Lung (tissue), 12 donors: ENCODE data around the gene RFX8. TPM values are rescaled to one million over a fixed set of nuclear protein-coding genes. Genes with fewer than 3 reads are reported as not detected.
"Not testable (repeated sequence)": the region's sequence is repeated elsewhere in the genome, so short reads cannot be mapped to it uniquely, and the experiment has no call there.

ENCODE experiments used
- ATAC-seq: fragments of 200-7000 bp; cut with Tn5 transposase; one replicate; pipeline ENCODE4 v1.9.1; 2020; ENCODE audit warnings: moderate number of reproducible peaks; ENCODE audit not compliant: insufficient read depth, low FRiP score
- DNase-seq, 3 donors: peaks; one replicate each; pipeline ENCODE4 v3.0.0-alpha.2; 2013 to 2017
- H3K27ac ChIP-seq, 2 donors: one replicate each; pipeline ENCODE4 v1.5.1; 2013; ENCODE audit warnings: mild to moderate bottlenecking in 2 of 2, moderate library complexity in 2 of 2, control low read depth in 1 of 2, inconsistent platforms in 1 of 2, low read depth in 1 of 2, low read length in 1 of 2
- H3K27me3 ChIP-seq, 3 donors: one replicate each; pipeline ENCODE4 v1.5.1; 2013; ENCODE audit warnings: low read length in 2 of 3; ENCODE audit not compliant: control insufficient read depth in 3 of 3, insufficient read depth in 3 of 3
- H3K36me3 ChIP-seq, 4 donors: one replicate each; pipeline ENCODE4 v1.5.1; 2013; ENCODE audit warnings: low read length in 4 of 4, mild to moderate bottlenecking in 1 of 4, moderate library complexity in 1 of 4; ENCODE audit not compliant: control insufficient read depth in 4 of 4, insufficient read depth in 4 of 4
- H3K4me1 ChIP-seq, 5 donors: one replicate each; pipeline ENCODE4 v1.5.1; 2013; ENCODE audit warnings: low read length in 5 of 5, mild to moderate bottlenecking in 2 of 5, moderate library complexity in 1 of 5; ENCODE audit not compliant: control insufficient read depth in 5 of 5, insufficient read depth in 5 of 5
- H3K4me3 ChIP-seq: one replicate; pipeline ENCODE4 v1.5.1; 2013; ENCODE audit warnings: mild to moderate bottlenecking, control low read depth, moderate library complexity
- H3K9ac ChIP-seq, 2 donors: one replicate each; pipeline ENCODE4 v1.5.1; 2013; ENCODE audit warnings: low read length in 2 of 2, control low read depth in 1 of 2; ENCODE audit not compliant: insufficient read depth in 1 of 2
- H3K9me3 ChIP-seq, 4 donors: one replicate each; pipeline ENCODE4 v1.5.1; 2013; ENCODE audit warnings: low read length in 3 of 4, mild to moderate bottlenecking in 1 of 4, moderate library complexity in 1 of 4; ENCODE audit not compliant: control insufficient read depth in 4 of 4, insufficient read depth in 3 of 4
- CTCF ChIP-seq: IDR thresholded peaks from 2 replicates; pipeline ENCODE4 v1.5.1; 2012; ENCODE audit warnings: mild to moderate bottlenecking; ENCODE audit errors: control extremely low read depth, extremely low read depth
- WGBS, 2 donors: extraction: QIAGEN DNeasy Blood & Tissue Kit; methylation state at CpG; one replicate each; pipeline ENCODE4 v1.1.7; 2013; 5-methylcytosine and 5-hydroxymethylcytosine counted together
- polyA plus RNA-seq, 2 donors: library from polyadenylated mRNA; stranded (reverse); fragments of 200-250 nt; gene quantifications; one replicate each; pipeline ENCODE4 v1.2.1, GENCODE V29; 2013
- total RNA-seq, 2 donors: library from RNA; depleted of rRNA in 1 of 2; stranded (reverse); fragments of >200 nt in 1 of 2; gene quantifications; one replicate each; pipeline ENCODE4 v1.2.1, GENCODE V29; 2014 to 2021
- donor health status: control.
- donor health status: control.
- donor health status: Bipolar disorder and iron deficiency.
- donor health status: healthy.
- donor health status: DM: yes; HTN: yes; CAD: no.

The RFX8 gene
- total and polyA plus RNA-seq, 4 donors = 0.11 to 0.88 (median 0.36) TPM

GRCh38 chr2:101356055-101356454, 118.9 kb downstream of the RFX8 start:
- no peaks in the 10 kb centered on the region for H3K36me3 ChIP-seq
- no peak overlapping the region for H3K4me3 ChIP-seq
- H3K9me3 ChIP-seq = peaks cover 0 to 2% (median 0%) of the 10 kb centered on the region in 4 donors
- no peak overlapping the region for H3K27ac ChIP-seq
- DNase-seq (no peak), ATAC-seq (no peak)
- no peak overlapping the region for H3K9ac ChIP-seq
- no peak for TF ChIP-seq CTCF
- H3K27me3 ChIP-seq = no peaks in the 10 kb centered on the region
- H3K4me1 ChIP-seq = no peaks in the 10 kb centered on the region
- WGBS, 2 donors = 79 to 85% methylated on average over 6 of the region's 6 CpGs

GRCh38 chr2:101355401-101356054, 119.4 kb downstream of the RFX8 start:
- no peak for TF ChIP-seq CTCF
- Histone ChIP-seq H3K9me3 (peaks cover 0 to 2% (median 0%) of the 10 kb centered on the region in 4 donors), H3K9ac (no peak overlapping the region), H3K4me1 (no peaks in the 10 kb centered on the region), H3K36me3 (no peaks in the 10 kb centered on the region), H3K27ac (no peak overlapping the region), H3K4me3 (no peak overlapping the region), H3K27me3 (no peaks in the 10 kb centered on the region)
- no peak for DNase-seq
- WGBS, 2 donors = 79 to 83% methylated on average over 10 of the region's 10 CpGs
- ATAC-seq = no peak

GRCh38 chr2:101354420-101355311, 120.2 kb downstream of the RFX8 start:
- 86 to 88% methylated on average over 21 of the region's 21 CpGs for WGBS, 2 donors
- DNase-seq (no peak), ATAC-seq (no peak)
- Histone ChIP-seq H3K27ac (no peak overlapping the region), H3K36me3 (no peaks in the 10 kb centered on the region), H3K4me1 (no peaks in the 10 kb centered on the region), H3K27me3 (no peaks in the 10 kb centered on the region), H3K4me3 (no peak overlapping the region), H3K9ac (no peak overlapping the region), H3K9me3 (peaks cover 0 to 2% (median 0%) of the 10 kb centered on the region in 4 donors)
- no peak for TF ChIP-seq CTCF

GRCh38 chr2:101352631-101353030, 122.3 kb downstream of the RFX8 start:
- H3K27ac ChIP-seq, H3K9ac ChIP-seq, ATAC-seq, DNase-seq, H3K9me3 ChIP-seq, H3K36me3 ChIP-seq, H3K4me3 ChIP-seq, H3K4me1 ChIP-seq, H3K27me3 ChIP-seq: not testable (repeated sequence)
- WGBS, 2 donors = 73 to 90% methylated on average over 4 of the region's 4 CpGs
